H9 (cell line): ENCODE measurements around the gene CPA2. TPM values are rescaled to one million over a fixed set of nuclear protein-coding genes. Genes with fewer than 3 reads are reported as not detected.

Source experiments
- DNase-seq: peaks from one replicate; pipeline ENCODE4 v3.0.0-alpha.2; 2017
- H2AFZ ChIP-seq: one replicate; pipeline ENCODE4 v1.6.1; 2013; ENCODE audit warnings: mild to moderate bottlenecking, low read length, control low read depth, moderate library complexity
- H2AK5ac ChIP-seq: 2 replicates; pipeline ENCODE4 v1.6.1; 2013; ENCODE audit warnings: low read length, control low read depth, mixed read lengths; ENCODE audit not compliant: insufficient read length
- H2BK120ac ChIP-seq: one replicate; pipeline ENCODE4 v1.6.1; 2013; ENCODE audit warnings: low read depth, mild to moderate bottlenecking, low read length, control low read depth, inconsistent platforms; ENCODE audit not compliant: poor library complexity, severe bottlenecking
- H2BK12ac ChIP-seq: 2 replicates; pipeline ENCODE4 v1.6.1; 2013; ENCODE audit warnings: low read length, control low read depth, mixed read lengths, low read depth; ENCODE audit not compliant: insufficient read length
- H2BK15ac ChIP-seq: 2 replicates; pipeline ENCODE4 v1.6.1; 2013; ENCODE audit warnings: low read depth, low read length, control low read depth
- H2BK20ac ChIP-seq: one replicate; pipeline ENCODE4 v1.6.1; 2013; ENCODE audit warnings: low read depth, mild to moderate bottlenecking, low read length, control low read depth, inconsistent platforms; ENCODE audit not compliant: poor library complexity, severe bottlenecking
- H2BK5ac ChIP-seq: 2 replicates; pipeline ENCODE4 v1.6.1; 2013; ENCODE audit warnings: low read length, control low read depth, mixed read lengths; ENCODE audit not compliant: insufficient read length
- H3K14ac ChIP-seq: 2 replicates; pipeline ENCODE4 v1.6.1; 2013; ENCODE audit warnings: low read length, control low read depth; ENCODE audit not compliant: insufficient read depth
- H3K18ac ChIP-seq: 2 replicates; pipeline ENCODE4 v1.6.1; 2013; ENCODE audit warnings: low read depth, mild to moderate bottlenecking, mixed read lengths, low read length, control low read depth; ENCODE audit not compliant: insufficient read length
- H3K23ac ChIP-seq: 2 replicates; pipeline ENCODE4 v1.6.1; 2013; ENCODE audit warnings: low read length, control low read depth, mixed read lengths, low read depth; ENCODE audit not compliant: insufficient read length
- H3K23me2 ChIP-seq: 2 replicates; pipeline ENCODE4 v1.6.1; 2013; ENCODE audit warnings: low read depth, mild to moderate bottlenecking, mixed read lengths, low read length, control low read depth; ENCODE audit not compliant: insufficient read length, poor library complexity, severe bottlenecking
- H3K27ac ChIP-seq: 2 replicates; pipeline ENCODE4 v1.5.1; 2013; ENCODE audit warnings: low read length, control low read depth, mixed read lengths, low read depth; ENCODE audit not compliant: insufficient read length
- H3K27me3 ChIP-seq: 2 replicates; pipeline ENCODE4 v1.6.1; 2013; ENCODE audit warnings: low read length, control low read depth, inconsistent platforms; ENCODE audit not compliant: insufficient read depth
- H3K4ac ChIP-seq: 2 replicates; pipeline ENCODE4 v1.6.1; 2013; ENCODE audit warnings: low read depth, mild to moderate bottlenecking, control low read depth, inconsistent platforms, low read length, moderate library complexity
- H3K4me1 ChIP-seq: 2 replicates; pipeline ENCODE4 v1.6.1; 2013; ENCODE audit warnings: low read length, control low read depth, inconsistent platforms; ENCODE audit not compliant: insufficient read depth
- H3K4me2 ChIP-seq: 2 replicates; pipeline ENCODE4 v1.6.1; 2013; ENCODE audit warnings: low read length, control low read depth, mixed read lengths; ENCODE audit not compliant: insufficient read length, insufficient read depth
- H3K56ac ChIP-seq: 2 replicates; pipeline ENCODE4 v1.6.1; 2013; ENCODE audit warnings: low read depth, mild to moderate bottlenecking, mixed read lengths, low read length, control low read depth; ENCODE audit not compliant: insufficient read length
- H3K79me1 ChIP-seq: 2 replicates; pipeline ENCODE4 v1.6.1; 2013; ENCODE audit warnings: low read depth, mild to moderate bottlenecking, moderate library complexity, low read length, control low read depth, inconsistent platforms; ENCODE audit not compliant: insufficient read depth, poor library complexity, severe bottlenecking
- H3K79me2 ChIP-seq: 2 replicates; pipeline ENCODE4 v1.6.1; 2013; ENCODE audit warnings: low read length, control low read depth, inconsistent platforms; ENCODE audit not compliant: insufficient read depth
- H3K9ac ChIP-seq: 2 replicates; pipeline ENCODE4 v1.6.1; 2013; ENCODE audit warnings: low read length, control low read depth, mixed read lengths; ENCODE audit not compliant: insufficient read length; ENCODE audit errors: extremely low read depth
- H3K9me3 ChIP-seq: one replicate; pipeline ENCODE4 v1.6.1; 2013; ENCODE audit warnings: low read depth, low read length, inconsistent platforms; ENCODE audit not compliant: control insufficient read depth
- H3T11ph ChIP-seq: one replicate; pipeline ENCODE4 v1.6.1; 2013; ENCODE audit warnings: mild to moderate bottlenecking, low read length, control low read depth, inconsistent platforms
- H4K20me1 ChIP-seq: one replicate; pipeline ENCODE4 v1.6.1; 2013; ENCODE audit not compliant: control insufficient read depth, insufficient read length, insufficient read depth
- H4K5ac ChIP-seq: 2 replicates; pipeline ENCODE4 v1.6.1; 2013; ENCODE audit warnings: low read depth, mild to moderate bottlenecking, mixed read lengths, low read length, control low read depth; ENCODE audit not compliant: insufficient read length
- H4K8ac ChIP-seq: replicated peaks from 2 replicates; pipeline ENCODE4 v1.6.1; 2013; ENCODE audit warnings: low read length, control low read depth, mixed read lengths, low read depth; ENCODE audit not compliant: insufficient read length
- H4K91ac ChIP-seq: 2 replicates; pipeline ENCODE4 v1.6.1; 2013; ENCODE audit warnings: low read depth, mild to moderate bottlenecking, moderate library complexity, mixed read lengths, low read length, control low read depth; ENCODE audit not compliant: insufficient read length
- H3K27ac Mint-ChIP-seq, 3 experiments: 2 replicates in 2 of 3; 3 replicates in 1 of 3; pipeline ENCODE4 v1.8.0; 2020 to 2021; ENCODE audit warnings: mixed read lengths in 3 of 3, mild to moderate bottlenecking in 1 of 3, moderate library complexity in 1 of 3
- H3K27me3 Mint-ChIP-seq: 2 replicates; pipeline ENCODE4 v1.8.0; 2021; ENCODE audit warnings: low read depth, mild to moderate bottlenecking, moderate library complexity, mixed read lengths
- H3K36me3 Mint-ChIP-seq, 3 experiments: 2 replicates in 2 of 3; 3 replicates in 1 of 3; pipeline ENCODE4 v1.8.0; 2020 to 2021; ENCODE audit warnings: low read depth in 3 of 3, mixed read lengths in 3 of 3; ENCODE audit not compliant: insufficient read depth in 1 of 3
- H3K4me1 Mint-ChIP-seq, 2 experiments: 2 replicates each; pipeline ENCODE4 v1.8.0; 2020; ENCODE audit warnings: mixed read lengths in 2 of 2
- H3K4me3 Mint-ChIP-seq, 2 experiments: 2 replicates in 1 of 2; 3 replicates in 1 of 2; pipeline ENCODE4 v1.8.0; 2020 to 2021; ENCODE audit warnings: mild to moderate bottlenecking in 2 of 2, mixed read lengths in 2 of 2, moderate library complexity in 1 of 2
- H3K9me3 Mint-ChIP-seq, 2 experiments: 2 replicates in 1 of 2; 3 replicates in 1 of 2; pipeline ENCODE4 v1.8.0; 2020; ENCODE audit warnings: mild to moderate bottlenecking in 2 of 2, mixed read lengths in 2 of 2, moderate library complexity in 1 of 2
- WGBS: extraction: QIAGEN DNeasy Blood & Tissue Kit; methylation state at CpG from one replicate; pipeline ENCODE4 v1.1.7; 2013; ENCODE audit warnings: missing lambda C conversion rate, low lambda C conversion rate, mixed read lengths; ENCODE audit not compliant: insufficient read length; ENCODE audit errors: extremely low coverage; 5-methylcytosine and 5-hydroxymethylcytosine counted together
- total RNA-seq: library from RNA; stranded (reverse); gene quantifications from 2 replicates; pipeline ENCODE4 v1.2.1, GENCODE V29; 2021
- TF ChIP-seq, protein P1 (sequence below): fragments of 200-600 bp; sonication (generic); conservative IDR thresholded peaks from 3 replicates; pipeline ENCODE4 v1.8.0; 2021; ENCODE audit warnings: antibody characterized with exemption, mild to moderate bottlenecking

The CPA2 gene
- total RNA-seq, 1 experiment from 2014 or later: not detected

DNA sequence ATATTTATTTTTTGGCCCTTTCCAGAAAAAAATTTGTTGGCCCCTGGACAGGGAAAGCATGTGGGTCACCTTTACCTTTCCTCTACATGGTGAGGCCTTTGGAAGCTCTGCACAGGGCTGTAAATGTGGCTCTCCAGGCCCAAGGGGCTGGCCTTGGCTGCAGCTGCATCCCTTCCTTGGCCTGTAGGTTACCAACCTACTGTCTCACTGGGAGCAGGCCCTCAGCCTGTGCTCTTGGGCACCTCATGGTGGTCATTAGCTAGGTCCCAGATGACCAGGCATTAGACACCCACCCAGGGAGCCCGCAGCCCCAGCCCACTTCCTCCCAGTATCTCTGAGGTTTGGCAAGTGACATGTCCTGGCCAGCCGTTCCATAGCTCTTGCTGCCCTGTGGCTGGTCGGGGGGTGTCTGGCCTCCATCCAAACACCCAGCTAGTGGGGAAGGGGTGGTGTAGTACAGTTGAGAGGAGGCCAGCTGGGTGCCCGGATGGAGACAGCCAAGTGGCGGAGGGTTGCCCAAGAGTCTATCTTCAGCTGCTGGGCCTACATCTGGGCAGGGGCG is 70.8 kb downstream of the CPA2 start:
- Histone ChIP-seq H3K79me2 (no peaks in the 10 kb centered on the region), H3K4me2 (no peak overlapping the region), H2BK12ac (no peak overlapping the region), H3K23me2 (no peaks in the 10 kb centered on the region), H4K20me1 (no peaks in the 10 kb centered on the region), H3K4me1 (peaks cover 6% of the 10 kb centered on the region; the same call in 1 of the 2 replicates), H2BK20ac (no peak overlapping the region), H2AK5ac (no peak overlapping the region), H3K9me3 (no peaks in the 10 kb centered on the region), H2BK5ac (no peak overlapping the region), H3T11ph (no peak overlapping the region), H3K4ac (no peak overlapping the region), H2BK120ac (no peak overlapping the region), H3K14ac (no peak overlapping the region; the same call in 1 of the 2 replicates), H2BK15ac (no peak overlapping the region), H4K8ac (no peak overlapping the region), H2AFZ (no peak overlapping the region), H4K91ac (no peak overlapping the region), H3K79me1 (no peaks in the 10 kb centered on the region), H3K9ac (no peak overlapping the region), H3K18ac (no peak overlapping the region), H4K5ac (no peak overlapping the region), H3K23ac (no peak overlapping the region), H3K27ac (no peak overlapping the region), H3K56ac (no peak overlapping the region), H3K27me3 (no peaks in the 10 kb centered on the region)
- no peak for DNase-seq
- peak overlapping the region; percentile 73 to 95 (median 92) for H3K27ac Mint-ChIP-seq
- no peak overlapping the region; a peak in 1 of 5 replicates for H3K4me3 Mint-ChIP-seq
- no peaks in the 10 kb centered on the region for H3K36me3 Mint-ChIP-seq
- H3K9me3 Mint-ChIP-seq: no peaks in the 10 kb centered on the region
- H3K4me1 Mint-ChIP-seq: peaks cover 18 to 23% of the 10 kb centered on the region in 2 experiments
- WGBS: no CpG with 5 or more reads among the region's 6 CpGs
- TF ChIP-seq, protein P1, sequence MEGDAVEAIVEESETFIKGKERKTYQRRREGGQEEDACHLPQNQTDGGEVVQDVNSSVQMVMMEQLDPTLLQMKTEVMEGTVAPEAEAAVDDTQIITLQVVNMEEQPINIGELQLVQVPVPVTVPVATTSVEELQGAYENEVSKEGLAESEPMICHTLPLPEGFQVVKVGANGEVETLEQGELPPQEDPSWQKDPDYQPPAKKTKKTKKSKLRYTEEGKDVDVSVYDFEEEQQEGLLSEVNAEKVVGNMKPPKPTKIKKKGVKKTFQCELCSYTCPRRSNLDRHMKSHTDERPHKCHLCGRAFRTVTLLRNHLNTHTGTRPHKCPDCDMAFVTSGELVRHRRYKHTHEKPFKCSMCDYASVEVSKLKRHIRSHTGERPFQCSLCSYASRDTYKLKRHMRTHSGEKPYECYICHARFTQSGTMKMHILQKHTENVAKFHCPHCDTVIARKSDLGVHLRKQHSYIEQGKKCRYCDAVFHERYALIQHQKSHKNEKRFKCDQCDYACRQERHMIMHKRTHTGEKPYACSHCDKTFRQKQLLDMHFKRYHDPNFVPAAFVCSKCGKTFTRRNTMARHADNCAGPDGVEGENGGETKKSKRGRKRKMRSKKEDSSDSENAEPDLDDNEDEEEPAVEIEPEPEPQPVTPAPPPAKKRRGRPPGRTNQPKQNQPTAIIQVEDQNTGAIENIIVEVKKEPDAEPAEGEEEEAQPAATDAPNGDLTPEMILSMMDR: 0 out of 3 replicates have a peak, but pooled peaks have one; percentile 10
- H3K27me3 Mint-ChIP-seq: no peaks in the 10 kb centered on the region
